Measurements from ENCODE around the gene SERPINA12.

SERPINA12 gene

GRCh38 chr14:94548131-94548998, 39.1 kb upstream of the SERPINA12 start:
- no peak overlapping the region for H3K27ac ChIP-seq
- no peak for TF ChIP-seq ZFX (IDR thresholded peaks at IDR 0.05)
- no peak for TF ChIP-seq CTCF (conservative IDR thresholded peaks at IDR 0.05)

GRCh38 chr14:94547726-94548125, 38.5 kb upstream of the SERPINA12 start:
- H3K27ac ChIP-seq, result no peak overlapping the region
- TF ChIP-seq ZFX (IDR thresholded peaks at IDR 0.05), result no peak
- no peak for TF ChIP-seq CTCF (conservative IDR thresholded peaks at IDR 0.05)

GRCh38 chr14:94547151-94547680, 37.9 kb upstream of the SERPINA12 start:
- H3K27ac ChIP-seq, result no peak overlapping the region
- TF ChIP-seq CTCF (conservative IDR thresholded peaks at IDR 0.05) (no peak), ZFX (IDR thresholded peaks at IDR 0.05) (no peak)

GRCh38 chr14:94545131-94545841, 36.0 kb upstream of the SERPINA12 start:
- no peak overlapping the region for H3K27ac ChIP-seq
- TF ChIP-seq ZFX (IDR thresholded peaks at IDR 0.05) (no peak), CTCF (conservative IDR thresholded peaks at IDR 0.05) (no peak)

- H3K27ac ChIP-seq, result no peak overlapping the region
- TF ChIP-seq ZFX (IDR thresholded peaks at IDR 0.05) (no peak), CTCF (conservative IDR thresholded peaks at IDR 0.05) (no peak)
Observed at GRCh38 chr14:94544726-94545125, 35.5 kb upstream of the SERPINA12 start.

- no peak overlapping the region for H3K27ac ChIP-seq
- TF ChIP-seq CTCF (conservative IDR thresholded peaks at IDR 0.05) (no peak), ZFX (IDR thresholded peaks at IDR 0.05) (no peak)
Observed at GRCh38 chr14:94543449-94544124, 34.3 kb upstream of the SERPINA12 start.

Measured in C4-2B (cell line).